Smooth muscle cell (in vitro differentiated cells): ENCODE data around the gene CEP112. TPM values are rescaled to one million over a fixed set of nuclear protein-coding genes. Genes with fewer than 3 reads are reported as not detected.

Experiments used
- DNase-seq: peaks from one replicate; lab custom pipeline; 2025; ENCODE audit not compliant: unreplicated experiment; lab: John Stamatoyannopoulos, UW
- H2AFZ ChIP-seq: fragments of 200-600 bp; sonication (generic); 2 replicates; pipeline ENCODE4 v1.6.0; 2016; ENCODE audit warnings: antibody characterized with exemption, low read depth, mild to moderate bottlenecking
- H3F3A ChIP-seq: fragments of 200-600 bp; sonication (generic); 2 replicates; pipeline ENCODE4 v1.6.0; 2017; ENCODE audit warnings: antibody characterized with exemption, low read depth
- H3K27ac ChIP-seq: fragments of 200-600 bp; sonication (generic); 2 replicates; pipeline ENCODE4 v1.5.1; 2016; ENCODE audit warnings: low read depth, mild to moderate bottlenecking
- H3K27me3 ChIP-seq: fragments of 200-600 bp; sonication (generic); 2 replicates; pipeline ENCODE4 v1.6.1; 2016; ENCODE audit warnings: low read depth, mild to moderate bottlenecking
- H3K36me3 ChIP-seq: fragments of 200-600 bp; sonication (generic); 2 replicates; pipeline ENCODE4 v1.5.1; 2016; ENCODE audit warnings: low read depth
- H3K4me1 ChIP-seq: fragments of 200-600 bp; sonication (generic); 2 replicates; pipeline ENCODE4 v1.5.1; 2016; ENCODE audit warnings: low read depth
- H3K4me2 ChIP-seq: fragments of 200-600 bp; sonication (generic); 2 replicates; pipeline ENCODE4 v1.6.0; 2016; ENCODE audit warnings: mild to moderate bottlenecking
- H3K4me3 ChIP-seq: fragments of 200-600 bp; sonication (generic); 2 replicates; pipeline ENCODE4 v1.5.1; 2016; ENCODE audit warnings: mild to moderate bottlenecking
- H3K79me2 ChIP-seq: fragments of 200-600 bp; sonication (generic); 2 replicates; pipeline ENCODE4 v1.6.0; 2016; ENCODE audit warnings: low read depth, mild to moderate bottlenecking
- H3K9ac ChIP-seq: fragments of 200-600 bp; sonication (generic); 2 replicates; pipeline ENCODE4 v1.6.0; 2016; ENCODE audit warnings: low read depth
- H3K9me3 ChIP-seq: fragments of 200-600 bp; sonication (generic); replicated peaks from 2 replicates; pipeline ENCODE4 v1.5.1; 2016; ENCODE audit warnings: low read depth
- H4K20me1 ChIP-seq: fragments of 200-600 bp; sonication (generic); 2 replicates; pipeline ENCODE4 v1.6.0; 2016; ENCODE audit warnings: low read depth
- WGBS: methylation state at CpG from one replicate; pipeline ENCODE4 v1.1.7; 2016; ENCODE audit warnings: low lambda C conversion rate; 5-methylcytosine and 5-hydroxymethylcytosine counted together
- polyA plus RNA-seq: library from polyadenylated mRNA; unstranded; fragments of >200 nt; fragmentation: Nextera tagmentation; extraction: Ambion mirVana; gene quantifications from 2 replicates; pipeline ENCODE4 v1.2.1, GENCODE V29; 2016
- total RNA-seq: library from RNA; depleted of rRNA; stranded (reverse); fragments of >200 nt; gene quantifications from 2 replicates; pipeline ENCODE4 v1.2.3, GENCODE V29; 2014
- TF ChIP-seq, protein P1 (sequence below): fragments of 200-600 bp; sonication (generic); IDR thresholded peaks from 2 replicates; pipeline ENCODE4 v1.5.1; 2017; ENCODE audit warnings: borderline replicate concordance, mild to moderate bottlenecking, antibody characterized with exemption; ENCODE audit not compliant: insufficient read depth, poor library complexity, severe bottlenecking

Gene CEP112
- total and polyA plus RNA-seq, 2 experiments from 2014 or later = 8.3 to 9.9 TPM

DNA sequence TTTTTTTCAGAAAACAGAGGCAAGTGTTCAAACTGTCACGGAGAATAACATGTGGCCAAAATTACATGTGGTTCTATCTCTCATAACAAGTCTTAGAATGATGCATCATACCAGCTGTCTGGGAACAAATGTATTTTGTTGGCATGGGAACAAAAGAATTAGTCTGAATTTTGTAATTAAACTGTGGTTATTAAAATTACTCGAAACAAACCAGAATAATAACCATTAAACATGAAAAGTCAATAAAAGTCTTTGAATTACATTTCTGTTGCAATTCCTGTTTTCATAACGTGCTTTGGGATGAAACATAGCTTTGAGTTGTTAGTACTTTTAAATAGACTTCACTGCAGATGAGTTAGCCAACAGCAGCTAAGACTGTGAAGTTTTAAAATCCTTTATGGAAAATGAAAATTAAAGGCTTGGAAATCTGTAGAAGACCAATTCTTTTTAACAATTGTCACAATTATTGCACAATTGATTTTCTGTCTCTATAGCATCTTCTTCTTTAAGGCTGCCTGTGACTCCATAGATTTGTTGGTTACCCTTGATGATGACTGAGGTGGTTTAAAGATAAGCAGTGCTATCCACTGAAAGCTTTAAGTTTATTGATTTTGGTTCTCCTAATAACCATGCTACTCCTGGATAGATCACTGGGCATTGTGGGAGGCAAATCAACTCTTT, 512.6 kb downstream of the CEP112 start:
- Histone ChIP-seq H3K4me1 (no peaks in the 10 kb centered on the region), H3K36me3 (no peaks in the 10 kb centered on the region), H3K79me2 (no peaks in the 10 kb centered on the region), H3K4me2 (no peak overlapping the region), H4K20me1 (no peaks in the 10 kb centered on the region), H3K9ac (peak overlapping the region; percentile 2), H3K4me3 (no peak overlapping the region), H3K27me3 (no peaks in the 10 kb centered on the region), H2AFZ (no peak overlapping the region), H3K9me3 (no peaks in the 10 kb centered on the region), H3K27ac (peak overlapping the region; percentile 33), H3F3A (peaks cover 19% of the 10 kb centered on the region)
- DNase-seq = no peak
- 72% methylated on average over 3 of the region's 3 CpGs for WGBS
- TF ChIP-seq, protein P1, sequence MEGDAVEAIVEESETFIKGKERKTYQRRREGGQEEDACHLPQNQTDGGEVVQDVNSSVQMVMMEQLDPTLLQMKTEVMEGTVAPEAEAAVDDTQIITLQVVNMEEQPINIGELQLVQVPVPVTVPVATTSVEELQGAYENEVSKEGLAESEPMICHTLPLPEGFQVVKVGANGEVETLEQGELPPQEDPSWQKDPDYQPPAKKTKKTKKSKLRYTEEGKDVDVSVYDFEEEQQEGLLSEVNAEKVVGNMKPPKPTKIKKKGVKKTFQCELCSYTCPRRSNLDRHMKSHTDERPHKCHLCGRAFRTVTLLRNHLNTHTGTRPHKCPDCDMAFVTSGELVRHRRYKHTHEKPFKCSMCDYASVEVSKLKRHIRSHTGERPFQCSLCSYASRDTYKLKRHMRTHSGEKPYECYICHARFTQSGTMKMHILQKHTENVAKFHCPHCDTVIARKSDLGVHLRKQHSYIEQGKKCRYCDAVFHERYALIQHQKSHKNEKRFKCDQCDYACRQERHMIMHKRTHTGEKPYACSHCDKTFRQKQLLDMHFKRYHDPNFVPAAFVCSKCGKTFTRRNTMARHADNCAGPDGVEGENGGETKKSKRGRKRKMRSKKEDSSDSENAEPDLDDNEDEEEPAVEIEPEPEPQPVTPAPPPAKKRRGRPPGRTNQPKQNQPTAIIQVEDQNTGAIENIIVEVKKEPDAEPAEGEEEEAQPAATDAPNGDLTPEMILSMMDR = no peak

DNA sequence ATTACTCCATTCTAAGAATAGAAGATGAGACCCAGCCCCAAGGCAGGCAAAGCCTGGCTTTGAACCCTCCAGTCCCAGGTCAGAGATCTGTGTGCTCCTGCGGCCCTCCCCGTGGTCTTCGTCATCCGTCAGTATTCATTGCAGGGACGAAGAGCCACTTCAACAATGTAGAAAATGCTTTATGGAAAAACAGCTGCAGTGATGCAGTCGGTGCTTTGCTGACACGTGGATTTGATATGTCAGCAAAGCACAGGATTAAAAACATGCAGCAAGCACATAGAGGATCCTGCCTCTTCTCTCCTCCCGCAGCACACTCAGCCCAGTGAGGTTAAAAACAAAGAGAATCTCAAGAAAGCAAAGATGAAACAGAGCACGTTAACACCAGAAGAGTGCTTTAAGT, 513.4 kb downstream of the CEP112 start:
- Histone ChIP-seq H3K4me3 (no peak overlapping the region), H4K20me1 (no peaks in the 10 kb centered on the region), H3K4me2 (peak overlapping the region; percentile 25), H3K9ac (no peak overlapping the region), H3K79me2 (no peaks in the 10 kb centered on the region), H2AFZ (no peak overlapping the region), H3K9me3 (no peaks in the 10 kb centered on the region), H3K27me3 (no peaks in the 10 kb centered on the region), H3F3A (peaks cover 18% of the 10 kb centered on the region), H3K36me3 (no peaks in the 10 kb centered on the region), H3K27ac (peak overlapping the region; percentile 10), H3K4me1 (no peaks in the 10 kb centered on the region)
- 25% methylated on average over 9 of the region's 9 CpGs for WGBS
- TF ChIP-seq, protein P1 = no peak
- no peak for DNase-seq

DNA sequence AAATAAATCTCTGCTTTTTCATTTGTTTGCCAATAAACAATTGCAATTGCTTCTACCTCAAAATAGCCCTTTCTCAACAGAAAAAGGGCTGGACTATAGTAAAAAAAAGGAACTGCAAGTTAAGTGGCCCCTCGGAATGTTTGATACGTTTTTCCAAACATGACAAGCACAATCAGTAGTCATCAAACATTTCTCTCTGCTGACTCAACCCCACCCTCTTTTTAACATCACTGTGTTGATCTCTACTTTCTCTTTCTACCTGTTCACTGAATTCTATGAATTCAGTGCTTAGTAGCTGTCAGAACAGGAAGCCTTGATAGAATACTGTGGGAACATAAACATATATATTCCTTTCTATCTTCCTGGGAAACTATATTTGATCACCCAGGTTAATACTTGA, 514.0 kb downstream of the CEP112 start:
- TF ChIP-seq, protein P1 = no peak
- no peaks in the 10 kb centered on the region for H3K79me2 ChIP-seq
- H3K4me2 ChIP-seq = peak overlapping the region; percentile 25
- no peak overlapping the region for H3K9ac ChIP-seq
- no peaks in the 10 kb centered on the region for H3K4me1 ChIP-seq
- H3K9me3 ChIP-seq = no peaks in the 10 kb centered on the region
- WGBS = 73% methylated on average over 2 of the region's 2 CpGs
- H3K36me3 ChIP-seq = no peaks in the 10 kb centered on the region
- no peak for DNase-seq
- H4K20me1 ChIP-seq = no peaks in the 10 kb centered on the region
- no peak overlapping the region for H3K4me3 ChIP-seq
- no peak overlapping the region for H3K27ac ChIP-seq
- no peaks in the 10 kb centered on the region for H3K27me3 ChIP-seq
- peaks cover 12% of the 10 kb centered on the region for H3F3A ChIP-seq
- H2AFZ ChIP-seq = no peak overlapping the region
